ENCODE data around the gene GLIPR1L1. TPM values are rescaled to one million over a fixed set of nuclear protein-coding genes. Genes with fewer than 3 reads are reported as not detected.

The GLIPR1L1 gene
- total and polyA plus RNA-seq, 2 of the 8 experiments (the other 6 are each of a cell fraction or from before 2014, with no cell fraction given) = 1.2 to 1.7 TPM

DNA sequence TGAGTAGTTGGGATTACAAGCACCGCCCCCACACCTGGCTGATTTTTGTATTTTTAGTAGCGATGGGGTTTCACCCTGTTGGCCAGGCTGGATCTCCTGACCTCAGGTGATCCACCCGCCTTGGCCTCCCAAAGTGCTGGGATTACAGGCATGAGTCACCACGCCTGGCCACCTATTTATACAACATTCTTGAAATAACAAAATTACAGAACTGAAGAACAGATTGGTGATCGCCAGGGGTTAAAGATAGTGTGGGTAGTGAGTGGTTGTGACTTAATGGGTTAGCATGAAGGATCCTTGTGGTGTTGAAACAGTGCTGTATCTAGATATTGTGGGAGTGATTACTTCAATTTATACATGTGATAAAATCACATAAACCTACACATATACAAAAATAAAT, 7.4 kb downstream of the GLIPR1L1 start:
- Histone ChIP-seq H3K14ac (ENCODE audit: insufficient read length) (no peak overlapping the region), H2AFZ (ENCODE audit: low read length) (no peak overlapping the region), H3K79me2 (ENCODE audit: control insufficient read depth in 1 of 2, insufficient read depth in 2 of 2, low read length in 2 of 2) (no peaks in the 10 kb centered on the region), H2BK120ac (replicated peaks; ENCODE audit: low read depth, low read length) (no peak overlapping the region), H3K56ac (replicated peaks; ENCODE audit: insufficient read length, low read depth, low read length) (no peak overlapping the region), H3K79me1 (ENCODE audit: low read depth, low read length) (no peaks in the 10 kb centered on the region), H2BK5ac (ENCODE audit: low read depth, low read length) (no peak overlapping the region), H3K18ac (ENCODE audit: extremely low read depth, low read length) (no peak overlapping the region), H3K9me3 (ENCODE audit: insufficient read depth in 2 of 2, low read depth in 1 of 2, low read length in 1 of 2) (no peaks in the 10 kb centered on the region; a peak in 1 of 4 replicates), H3K4me3 (ENCODE audit: extremely low read depth in 1 of 4, insufficient read depth in 2 of 4, low read depth in 3 of 4, low read length in 4 of 4) (no peak overlapping the region), H4K91ac (replicated peaks; ENCODE audit: insufficient read length, low read length) (no peak overlapping the region), H4K5ac (ENCODE audit: insufficient read length, low read depth, low read length) (no peak overlapping the region), H2AK5ac (ENCODE audit: low read depth, low read length) (no peak overlapping the region), H3K23me2 (ENCODE audit: low read depth, low read length) (no peaks in the 10 kb centered on the region), H3K4ac (replicated peaks; ENCODE audit: insufficient read length, low read depth, low read length) (no peak overlapping the region), H3K27ac (ENCODE audit: low read depth, low read length) (no peak overlapping the region), H3K4me1 (replicated peaks in 1 of 4; ENCODE audit: control insufficient read depth in 3 of 4, insufficient read depth in 4 of 4, low read length in 3 of 4) (no peaks in the 10 kb centered on the region), H3K36me3 (ENCODE audit: control insufficient read depth in 2 of 4, insufficient read depth in 4 of 4, low read length in 3 of 4) (no peaks in the 10 kb centered on the region), H2BK15ac (ENCODE audit: low read length) (no peak overlapping the region), H3K27me3 (replicated peaks in 1 of 4; ENCODE audit: control insufficient read depth in 3 of 4, extremely low read depth in 1 of 4, insufficient read depth in 3 of 4, low read length in 3 of 4) (no peaks in the 10 kb centered on the region), H2BK20ac (ENCODE audit: low read length) (no peak overlapping the region), H3K23ac (ENCODE audit: insufficient read length) (no peak overlapping the region), H4K8ac (ENCODE audit: extremely low read depth, insufficient read depth, low read length) (no peak overlapping the region), H4K20me1 (replicated peaks in 1 of 2; ENCODE audit: control insufficient read depth in 1 of 2, insufficient read depth in 2 of 2, low read length in 2 of 2) (no peaks in the 10 kb centered on the region), H2BK12ac (ENCODE audit: low read depth, low read length) (no peak overlapping the region), H3K9ac (replicated peaks in 1 of 4; ENCODE audit: extremely low read depth in 1 of 4, low read depth in 3 of 4, low read length in 3 of 4) (no peak overlapping the region), H3K4me2 (ENCODE audit: insufficient read depth in 1 of 2, low read depth in 2 of 2, low read length in 2 of 2) (no peak overlapping the region)
- DNase-seq (ENCODE audit: low read depth in 1 of 2, low spot score in 2 of 2) (no peak), FAIRE-seq (no peak)
- WGBS, 2 experiments (ENCODE audit: extremely low coverage in 1 of 2, insufficient coverage in 1 of 2, insufficient read length in 1 of 2, insufficient replicate concordance in 2 of 2, low coverage in 1 of 2, low lambda C conversion rate in 2 of 2, missing lambda C conversion rate in 1 of 2) = 96% methylated on average over 5 of the region's 5 CpGs; no CpG with 5 or more reads in 1 of the 2 experiments
- POLR2A ChIA-PET (ENCODE audit: partially characterized antibody) = no interaction called here
- CTCF ChIA-PET (ENCODE audit: partially characterized antibody) = interaction anchor here (0.7 to 1.2 kb wide), 2 partner anchors 8 to 143 kb away, joined by 3 to 4 read pairs; partner anchors contain the start of gene GLIPR1L1
- TF ChIP-seq NRF1 (IDR thresholded peaks at IDR 0.05; ENCODE audit: low read depth, low read length) (no peak), EGR1 (IDR thresholded peaks at IDR 0.05; ENCODE audit: borderline replicate concordance, low read depth, low read length) (no peak), ZNF274 (IDR thresholded peaks at IDR 0.05; ENCODE audit: borderline replicate concordance, extremely low read depth, low read length) (no peak), FOSL1 (IDR thresholded peaks at IDR 0.05; ENCODE audit: insufficient read depth, low read depth, low read length) (no peak)
